Hepatocyte (in vitro differentiated cells): ENCODE results near the gene ACOX3.

ENCODE experiments used
- CTCF ChIP-seq: fragments of 200-600 bp; sonication (generic); IDR thresholded peaks from 2 replicates; pipeline ENCODE4 v1.5.1; 2016; ENCODE audit warnings: antibody characterized with exemption, mild to moderate bottlenecking; ENCODE audit not compliant: poor library complexity
- EZH2 ChIP-seq: fragments of 200-600 bp; sonication (generic); IDR thresholded peaks from 2 replicates; pipeline ENCODE4 v1.6.1; 2016; ENCODE audit warnings: antibody characterized with exemption, mild to moderate bottlenecking, borderline replicate concordance
- EZH2phosphoT487 ChIP-seq: fragments of 200-600 bp; sonication (generic); IDR thresholded peaks from one replicate; pipeline ENCODE4 v1.6.1; 2018; ENCODE audit warnings: antibody characterized with exemption, mild to moderate bottlenecking, low read depth, moderate library complexity; ENCODE audit not compliant: unreplicated experiment, severe bottlenecking

- TF ChIP-seq CTCF (no peak), EZH2phosphoT487 (no peak), EZH2 (no peak)
Measured at GRCh38 chr4:8380511-8381415, 59.8 kb downstream of the ACOX3 start.
